H1 (cell line): Measurements from ENCODE around the gene SLC26A4.

Source experiments
- EGR1 ChIP-seq: IDR thresholded peaks from 2 replicates; pipeline ENCODE4 v1.6.1; 2011; ENCODE audit warnings: low read depth, low read length, borderline replicate concordance
- EZH2 ChIP-seq: fragments of 200-600 bp; sonication (generic); IDR thresholded peaks from 2 replicates; pipeline ENCODE4 v1.7.1; 2012; ENCODE audit warnings: low read depth, mild to moderate bottlenecking, moderate library complexity, low read length, inconsistent platforms; ENCODE audit not compliant: severe bottlenecking
- GTF2F1 ChIP-seq: IDR thresholded peaks from 2 replicates; pipeline ENCODE4 v1.6.1; 2012; ENCODE audit warnings: low read depth, low read length, improper control_type of control experiment, borderline replicate concordance
- POLR2A ChIP-seq, 2 experiments: IDR thresholded peaks; 1 replicate in 1 of 2; 2 replicates in 1 of 2; pipeline ENCODE4 v1.6.1; 2011; ENCODE audit warnings: low read depth in 2 of 2, low read length in 2 of 2, mild to moderate bottlenecking in 2 of 2; ENCODE audit errors: control extremely low read depth in 1 of 2
- POLR2AphosphoS5 ChIP-seq: IDR thresholded peaks from 2 replicates; pipeline ENCODE4 v1.6.1; 2011; ENCODE audit warnings: low read depth, low read length
- RNF2 ChIP-seq: fragments of 200-900, 300-1000 bp; sonication (generic); IDR thresholded peaks from 2 replicates; pipeline ENCODE4 v1.7.1; 2016; ENCODE audit warnings: borderline replicate concordance, low read depth, mild to moderate bottlenecking, antibody characterized with exemption, low read length; ENCODE audit not compliant: poor library complexity, severe bottlenecking; ENCODE audit errors: missing control alignments
- SUZ12 ChIP-seq: fragments of 200-600 bp; sonication (generic); IDR thresholded peaks from 2 replicates; pipeline ENCODE4 v1.6.1; 2012; ENCODE audit warnings: mild to moderate bottlenecking, inconsistent platforms, low read length, moderate library complexity, mixed read lengths
- TAF1 ChIP-seq: IDR thresholded peaks from 2 replicates; pipeline ENCODE4 v1.6.1; 2011; ENCODE audit warnings: mild to moderate bottlenecking, low read depth, low read length
- TEAD4 ChIP-seq: IDR thresholded peaks from 2 replicates; pipeline ENCODE4 v1.6.1; 2012; ENCODE audit warnings: low read depth, low read length, inconsistent platforms, mixed read lengths
- TF ChIP-seq, protein P1 (sequence below), 3 experiments: IDR thresholded peaks; 1 replicate in 2 of 3; 2 replicates in 1 of 3; pipeline versions ENCODE4 v1.5.1 to v1.6.1; 2011; ENCODE audit warnings: low read length in 3 of 3, mild to moderate bottlenecking in 3 of 3, inconsistent platforms in 2 of 3, low read depth in 1 of 3, moderate library complexity in 1 of 3; ENCODE audit not compliant: insufficient read depth in 1 of 3; ENCODE audit errors: control extremely low read depth in 1 of 3

DNA sequence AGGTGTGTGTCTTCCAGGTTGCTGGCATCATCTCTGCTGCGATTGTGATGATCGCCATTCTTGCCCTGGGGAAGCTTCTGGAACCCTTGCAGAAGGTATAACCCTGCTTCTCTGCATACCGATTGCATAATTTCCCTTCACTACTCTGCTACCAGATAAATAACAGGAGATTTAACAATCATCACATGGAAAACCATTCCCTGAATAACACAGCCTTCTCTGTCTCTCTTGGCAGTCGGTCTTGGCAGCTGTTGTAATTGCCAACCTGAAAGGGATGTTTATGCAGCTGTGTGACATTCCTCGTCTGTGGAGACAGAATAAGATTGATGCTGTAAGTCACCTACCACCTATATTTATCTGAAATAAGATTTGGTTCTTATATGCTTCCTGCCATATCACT, 33.8 kb downstream of the SLC26A4 start:
- TF ChIP-seq RNF2 (no peak), POLR2AphosphoS5 (no peak), EZH2 (no peak), TAF1 (no peak), POLR2A (IDR thresholded peaks at IDR 0.05; ENCODE audit: control extremely low read depth in 1 of 2, low read depth in 2 of 2, low read length in 2 of 2) (no peak), GTF2F1 (no peak), SUZ12 (no peak), TEAD4 (no peak), EGR1 (no peak)
- TF ChIP-seq, protein P1, sequence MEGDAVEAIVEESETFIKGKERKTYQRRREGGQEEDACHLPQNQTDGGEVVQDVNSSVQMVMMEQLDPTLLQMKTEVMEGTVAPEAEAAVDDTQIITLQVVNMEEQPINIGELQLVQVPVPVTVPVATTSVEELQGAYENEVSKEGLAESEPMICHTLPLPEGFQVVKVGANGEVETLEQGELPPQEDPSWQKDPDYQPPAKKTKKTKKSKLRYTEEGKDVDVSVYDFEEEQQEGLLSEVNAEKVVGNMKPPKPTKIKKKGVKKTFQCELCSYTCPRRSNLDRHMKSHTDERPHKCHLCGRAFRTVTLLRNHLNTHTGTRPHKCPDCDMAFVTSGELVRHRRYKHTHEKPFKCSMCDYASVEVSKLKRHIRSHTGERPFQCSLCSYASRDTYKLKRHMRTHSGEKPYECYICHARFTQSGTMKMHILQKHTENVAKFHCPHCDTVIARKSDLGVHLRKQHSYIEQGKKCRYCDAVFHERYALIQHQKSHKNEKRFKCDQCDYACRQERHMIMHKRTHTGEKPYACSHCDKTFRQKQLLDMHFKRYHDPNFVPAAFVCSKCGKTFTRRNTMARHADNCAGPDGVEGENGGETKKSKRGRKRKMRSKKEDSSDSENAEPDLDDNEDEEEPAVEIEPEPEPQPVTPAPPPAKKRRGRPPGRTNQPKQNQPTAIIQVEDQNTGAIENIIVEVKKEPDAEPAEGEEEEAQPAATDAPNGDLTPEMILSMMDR (IDR thresholded peaks at IDR 0.05; ENCODE audit: control extremely low read depth in 1 of 3, insufficient read depth in 1 of 3, low read depth in 1 of 3, low read length in 3 of 3): no peak
